Activated T-helper 2 cell treated with anti-CD3 and anti-CD28 coated beads, Interferon-gamma antibody, Interleukin-2, Interleukin-4, amounts not matched to agents 10 μg/mL and 5 μg/mL and 100 μg/mL, durations not matched to agents 14 hours and 24 hours and 36 hours (primary cell): Measurements from ENCODE around the gene ARHGAP8. TPM values are rescaled to one million over a fixed set of nuclear protein-coding genes. Genes with fewer than 3 reads are reported as not detected.
"Not testable (repeated sequence)": the region's sequence is repeated elsewhere in the genome, so short reads cannot be mapped to it uniquely, and the experiment has no call there.

Experiments
- DNase-seq: peaks from one replicate; pipeline ENCODE4 v3.0.0; 2021; ENCODE audit warnings: low spot score
- H3K27ac Mint-ChIP-seq: one replicate; pipeline ENCODE4 v1.8.0; 2021; ENCODE audit warnings: mixed read lengths
- H3K27me3 Mint-ChIP-seq: one replicate; pipeline ENCODE4 v1.8.0; 2021; ENCODE audit warnings: low read depth, mixed read lengths
- H3K36me3 Mint-ChIP-seq: one replicate; pipeline ENCODE4 v1.8.0; 2021; ENCODE audit warnings: low read depth, mixed read lengths
- H3K4me1 Mint-ChIP-seq: one replicate; pipeline ENCODE4 v1.8.0; 2021; ENCODE audit warnings: low read depth, mixed read lengths
- H3K4me3 Mint-ChIP-seq: one replicate; pipeline ENCODE4 v1.8.0; 2021; ENCODE audit warnings: low read depth, mild to moderate bottlenecking, moderate library complexity, mixed read lengths
- H3K9me3 Mint-ChIP-seq: one replicate; pipeline ENCODE4 v1.8.0; 2021; ENCODE audit warnings: mixed read lengths
- intact Hi-C: fragments of 100-400 bp; cut with micrococcal nuclease; formaldehyde crosslinking; loops from one replicate; pipeline ENCODE4 v1.15.1; 2023
- total RNA-seq: library from RNA; stranded (reverse); gene quantifications from 2 replicates; pipeline ENCODE4 v1.2.3, GENCODE V29; 2022

The ARHGAP8 gene
- total RNA-seq, 1 donor from 2014 or later: 0.30 TPM

DNA sequence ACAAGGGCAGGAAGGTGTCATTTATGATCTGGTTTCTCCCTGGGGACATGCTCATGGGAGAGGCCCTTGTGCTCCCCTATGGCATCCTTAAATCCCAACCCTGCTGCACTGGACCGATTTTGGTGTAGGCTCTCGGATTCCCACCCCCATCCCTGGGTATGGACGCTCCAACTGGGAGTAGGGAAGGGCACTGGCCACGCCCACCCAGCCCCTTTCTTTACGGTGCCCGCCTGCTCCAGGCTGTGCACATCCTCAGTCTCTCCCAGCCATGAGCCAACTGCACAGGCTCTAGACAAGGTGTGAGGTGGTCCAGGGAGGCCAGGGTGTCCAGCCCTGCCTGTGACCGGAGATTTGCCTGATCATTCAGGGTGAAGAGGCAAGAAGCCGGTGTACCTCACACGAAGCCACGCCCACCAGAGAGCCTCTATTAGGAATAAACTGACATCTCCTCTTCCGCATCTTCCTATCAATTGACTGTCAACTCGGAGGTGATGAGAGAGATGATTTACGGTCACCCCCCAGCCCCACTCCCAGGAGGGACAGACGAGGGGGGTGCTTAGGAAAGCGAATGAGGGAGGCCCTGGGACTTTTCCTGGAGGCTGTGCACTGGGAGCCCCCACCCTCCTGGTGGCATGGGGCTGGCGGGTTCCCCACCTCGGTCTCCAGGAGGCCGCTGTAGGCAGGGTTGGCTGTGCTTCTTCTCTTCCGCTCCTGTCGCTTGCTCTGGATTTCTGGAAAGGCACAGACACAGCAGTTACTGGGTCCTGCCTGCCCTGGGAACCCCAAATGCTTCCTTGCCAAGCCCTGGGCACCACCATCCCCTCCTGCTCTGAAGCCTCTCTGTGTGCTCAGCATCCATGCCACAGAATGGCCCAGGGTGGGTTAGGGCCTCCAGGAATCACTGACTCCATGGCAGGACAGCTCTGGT, 140.7 kb downstream of the ARHGAP8 start:
- H3K27ac Mint-ChIP-seq: no peak overlapping the region
- no peak for DNase-seq
- intact Hi-C loops: no loop called here

DNA sequence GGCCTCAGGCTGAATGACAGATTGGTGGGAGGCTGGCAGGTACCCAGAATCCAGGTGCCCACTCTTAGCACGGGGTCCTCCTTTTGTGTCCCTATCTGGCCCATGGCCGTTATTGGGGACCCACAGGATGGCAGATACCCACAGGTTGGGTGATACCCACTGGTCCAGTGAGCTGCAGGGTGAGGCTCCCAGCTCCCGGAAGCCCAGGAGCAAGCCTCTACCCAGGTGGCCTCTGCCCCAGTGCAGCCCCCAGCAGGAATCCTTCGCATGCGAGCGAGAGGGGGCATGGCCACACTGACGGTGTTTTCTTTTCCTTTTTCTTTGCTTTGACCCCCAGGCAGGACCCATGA, 141.3 kb downstream of the ARHGAP8 start:
- H3K27me3 Mint-ChIP-seq: no peaks in the 10 kb centered on the region
- H3K4me3 Mint-ChIP-seq: no peak overlapping the region
- H3K27ac Mint-ChIP-seq: no peak overlapping the region
- H3K36me3 Mint-ChIP-seq: no peaks in the 10 kb centered on the region
- H3K4me1 Mint-ChIP-seq: no peaks in the 10 kb centered on the region
- intact Hi-C loops: no loop called here
- no peaks in the 10 kb centered on the region for H3K9me3 Mint-ChIP-seq
- DNase-seq: no peak

More for the DNA sequence above, 140.7 kb downstream of the ARHGAP8 start:
- Mint-ChIP-seq H3K4me1 (no peaks in the 10 kb centered on the region), H3K4me3 (no peak overlapping the region), H3K36me3 (no peaks in the 10 kb centered on the region), H3K27me3 (no peaks in the 10 kb centered on the region), H3K9me3 (no peaks in the 10 kb centered on the region)

DNA sequence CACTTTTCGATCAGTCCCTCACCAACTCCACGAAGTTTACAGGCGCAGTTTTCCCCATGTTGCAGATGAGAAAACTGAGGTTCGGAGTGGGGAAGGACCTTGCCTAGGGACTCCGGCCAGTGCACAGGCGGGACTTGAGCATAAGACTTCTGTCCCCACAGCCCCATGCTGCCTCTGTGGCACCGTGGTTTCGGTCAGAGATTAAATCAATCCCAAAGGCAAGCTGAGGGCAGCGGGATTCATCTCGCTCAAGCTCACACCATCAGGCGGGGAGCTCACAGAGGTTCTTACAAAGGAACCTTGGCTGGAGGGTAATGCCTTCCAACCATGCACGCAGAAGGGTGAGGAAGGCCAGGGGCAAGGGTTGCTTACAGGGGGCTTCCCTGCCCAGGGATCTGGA, 141.9 kb downstream of the ARHGAP8 start:
- no peak for DNase-seq
- Mint-ChIP-seq H3K9me3 (no peaks in the 10 kb centered on the region), H3K4me1 (no peaks in the 10 kb centered on the region), H3K4me3 (no peak overlapping the region), H3K27ac (no peak overlapping the region), H3K27me3 (no peaks in the 10 kb centered on the region), H3K36me3 (no peaks in the 10 kb centered on the region)
- intact Hi-C loops: no loop called here

DNA sequence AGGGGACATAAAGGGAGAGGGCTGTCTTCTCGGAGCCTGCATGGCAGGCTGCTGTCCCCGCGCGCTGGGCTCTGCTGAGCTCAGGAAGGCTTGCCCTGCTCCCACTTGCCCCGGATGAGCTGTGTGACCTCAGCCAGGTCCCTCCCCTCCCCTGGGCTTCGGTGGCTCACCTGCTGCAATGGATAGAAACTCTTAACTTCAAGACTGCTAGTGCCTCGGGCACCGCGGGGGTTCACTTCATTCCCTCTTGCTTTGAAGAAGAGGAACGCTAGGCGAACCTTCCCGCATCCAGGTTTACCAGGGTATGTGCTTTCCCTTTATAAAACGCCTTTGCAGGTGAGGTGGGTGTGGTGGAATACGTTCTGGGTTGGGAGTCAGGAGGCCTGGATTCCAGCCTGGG, 142.4 kb downstream of the ARHGAP8 start:
- H3K9me3 Mint-ChIP-seq: peaks cover under 1% of the 10 kb centered on the region
- H3K27me3 Mint-ChIP-seq: no peaks in the 10 kb centered on the region
- no peak overlapping the region for H3K4me3 Mint-ChIP-seq
- H3K36me3 Mint-ChIP-seq: no peaks in the 10 kb centered on the region
- DNase-seq: no peak
- intact Hi-C loops: no loop called here
- H3K4me1 Mint-ChIP-seq: no peaks in the 10 kb centered on the region
- no peak overlapping the region for H3K27ac Mint-ChIP-seq

DNA sequence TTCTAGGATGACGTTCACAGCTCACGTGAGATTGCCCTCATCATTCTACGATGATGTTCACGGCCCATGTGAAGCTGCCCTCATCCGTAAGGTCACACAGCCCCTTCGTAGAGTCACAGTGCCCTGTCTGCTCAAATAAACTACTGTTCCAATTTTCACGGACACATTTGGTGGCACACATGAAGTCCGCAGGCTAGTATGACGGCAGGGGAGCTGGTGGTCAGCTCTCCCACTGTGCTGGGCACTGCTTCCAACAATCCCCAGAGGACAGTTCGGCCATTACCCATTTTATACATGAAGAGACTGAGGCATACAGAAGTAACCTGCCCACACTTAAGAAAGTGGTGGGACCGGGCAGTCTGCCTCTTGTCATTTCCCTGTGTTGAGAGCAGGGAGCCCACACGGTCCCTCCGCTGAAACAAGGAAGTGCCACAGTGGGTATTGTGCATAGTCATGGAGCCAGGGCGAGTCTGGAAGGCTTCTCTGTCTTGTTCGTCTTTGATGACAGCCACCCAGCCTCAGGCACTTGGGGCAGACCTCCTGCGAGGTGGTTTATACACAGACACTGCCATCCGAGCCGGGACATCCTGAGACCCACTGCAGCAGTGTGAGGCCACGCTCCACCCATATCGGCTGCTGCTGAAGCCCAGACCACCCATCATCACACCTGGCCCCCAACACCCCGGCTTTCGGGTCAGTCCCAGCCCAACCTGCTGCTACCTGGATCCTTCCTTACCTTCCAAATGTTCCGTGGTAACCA, 143.1 kb downstream of the ARHGAP8 start:
- intact Hi-C loops: no loop called here

DNA sequence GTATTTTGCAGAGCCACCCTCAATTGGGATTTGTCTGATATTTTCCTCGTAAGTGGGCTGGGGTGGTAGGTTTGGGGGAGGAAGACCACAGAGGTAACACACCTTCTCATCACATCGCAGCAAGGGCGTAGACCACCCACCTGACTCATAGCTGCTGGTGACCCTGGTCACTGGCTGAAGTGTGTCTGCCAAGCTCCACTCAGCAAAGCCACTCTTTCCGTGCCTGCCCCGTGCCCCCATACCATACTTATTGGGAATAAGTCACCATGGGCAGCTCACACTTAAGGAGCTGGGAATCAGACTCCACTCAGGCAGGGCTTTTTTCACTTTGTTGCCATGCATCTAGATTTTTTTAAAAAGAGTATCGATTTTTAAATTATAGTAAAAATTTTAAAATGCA, 145.9 kb downstream of the ARHGAP8 start:
- Mint-ChIP-seq H3K4me1 (no peaks in the 10 kb centered on the region), H3K4me3 (no peak overlapping the region), H3K9me3 (peaks cover 29% of the 10 kb centered on the region), H3K36me3 (no peaks in the 10 kb centered on the region), H3K27me3 (peaks cover 2% of the 10 kb centered on the region), H3K27ac (no peak overlapping the region)
- DNase-seq: no peak
- intact Hi-C loops: no loop called here

More for the DNA sequence above, 143.1 kb downstream of the ARHGAP8 start:
- DNase-seq: no peak
- H3K4me3 Mint-ChIP-seq: no peak overlapping the region
- no peaks in the 10 kb centered on the region for H3K4me1 Mint-ChIP-seq
- no peaks in the 10 kb centered on the region for H3K36me3 Mint-ChIP-seq
- H3K9me3 Mint-ChIP-seq: peaks cover 5% of the 10 kb centered on the region
- no peak overlapping the region for H3K27ac Mint-ChIP-seq
- no peaks in the 10 kb centered on the region for H3K27me3 Mint-ChIP-seq

DNA sequence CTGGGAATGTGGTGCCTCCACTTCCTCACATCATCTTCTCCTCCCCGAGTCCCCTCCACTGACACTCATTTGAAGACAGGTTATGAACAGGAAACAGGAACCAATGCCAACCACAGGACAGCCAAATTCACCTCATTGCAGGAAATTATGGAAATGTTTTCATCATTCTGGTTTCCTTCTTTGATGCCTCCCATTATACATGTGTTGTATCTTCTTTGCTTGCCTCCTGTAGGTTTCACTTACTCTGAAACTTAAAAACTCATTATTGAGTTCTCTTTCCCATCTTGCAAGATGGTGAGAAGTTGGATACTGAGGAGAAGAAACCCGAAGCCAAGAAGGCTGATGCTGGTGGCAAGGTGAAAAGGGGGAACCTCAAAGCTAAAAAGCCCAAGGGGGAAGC, 148.9 kb downstream of the ARHGAP8 start:
- Mint-ChIP-seq H3K4me1 (no peaks in the 10 kb centered on the region), H3K27ac (no peak overlapping the region), H3K9me3 (peaks cover 29% of the 10 kb centered on the region), H3K36me3 (no peaks in the 10 kb centered on the region), H3K27me3 (peaks cover 6% of the 10 kb centered on the region), H3K4me3 (no peak overlapping the region)
- intact Hi-C loops: no loop called here
- no peak for DNase-seq

DNA sequence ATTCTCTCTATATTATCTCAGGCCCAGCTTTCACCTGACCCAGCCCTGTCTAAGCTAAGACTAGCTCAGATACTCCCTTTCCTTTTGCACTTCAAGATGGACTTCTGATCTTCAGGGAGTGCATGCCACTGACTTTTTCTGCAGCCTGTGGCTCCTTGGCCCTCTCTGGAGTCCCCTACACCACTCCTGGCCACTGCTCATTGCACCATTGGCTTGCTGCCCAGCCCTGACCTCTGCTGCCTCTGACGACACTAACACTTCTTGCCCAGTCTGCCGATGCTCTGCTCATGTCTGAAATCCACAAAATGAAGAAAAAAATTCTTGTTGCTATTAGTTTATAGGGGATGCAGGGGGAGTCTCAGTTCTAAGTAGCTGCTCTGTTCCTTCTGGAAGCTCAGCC, 150.8 kb downstream of the ARHGAP8 start:
- H3K36me3 Mint-ChIP-seq, H3K27ac Mint-ChIP-seq, DNase-seq, H3K4me1 Mint-ChIP-seq, H3K27me3 Mint-ChIP-seq, intact Hi-C loops, H3K4me3 Mint-ChIP-seq: not testable (repeated sequence)
- H3K9me3 Mint-ChIP-seq: peaks cover 29% of the 10 kb centered on the region

DNA sequence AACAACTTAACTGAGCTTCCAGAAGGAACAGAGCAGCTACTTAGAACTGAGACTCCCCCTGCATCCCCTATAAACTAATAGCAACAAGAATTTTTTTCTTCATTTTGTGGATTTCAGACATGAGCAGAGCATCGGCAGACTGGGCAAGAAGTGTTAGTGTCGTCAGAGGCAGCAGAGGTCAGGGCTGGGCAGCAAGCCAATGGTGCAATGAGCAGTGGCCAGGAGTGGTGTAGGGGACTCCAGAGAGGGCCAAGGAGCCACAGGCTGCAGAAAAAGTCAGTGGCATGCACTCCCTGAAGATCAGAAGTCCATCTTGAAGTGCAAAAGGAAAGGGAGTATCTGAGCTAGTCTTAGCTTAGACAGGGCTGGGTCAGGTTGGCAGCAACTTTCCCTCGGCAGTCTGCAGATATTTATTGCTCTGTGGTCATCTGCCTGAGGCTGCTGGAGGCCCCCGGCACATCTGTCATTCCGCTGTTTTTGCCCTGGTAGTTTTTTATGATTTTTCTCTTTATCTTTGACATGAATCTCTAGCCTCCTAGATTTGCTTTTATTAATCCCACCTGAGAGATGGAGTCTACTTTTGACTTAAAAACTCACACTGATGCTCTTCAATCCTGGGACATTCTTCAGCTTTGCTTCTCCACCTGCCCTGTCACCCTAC, 152.2 kb downstream of the ARHGAP8 start:
- H3K4me3 Mint-ChIP-seq, DNase-seq, H3K27ac Mint-ChIP-seq, H3K4me1 Mint-ChIP-seq, H3K36me3 Mint-ChIP-seq, intact Hi-C loops, H3K27me3 Mint-ChIP-seq: not testable (repeated sequence)
- peaks cover 29% of the 10 kb centered on the region for H3K9me3 Mint-ChIP-seq

DNA sequence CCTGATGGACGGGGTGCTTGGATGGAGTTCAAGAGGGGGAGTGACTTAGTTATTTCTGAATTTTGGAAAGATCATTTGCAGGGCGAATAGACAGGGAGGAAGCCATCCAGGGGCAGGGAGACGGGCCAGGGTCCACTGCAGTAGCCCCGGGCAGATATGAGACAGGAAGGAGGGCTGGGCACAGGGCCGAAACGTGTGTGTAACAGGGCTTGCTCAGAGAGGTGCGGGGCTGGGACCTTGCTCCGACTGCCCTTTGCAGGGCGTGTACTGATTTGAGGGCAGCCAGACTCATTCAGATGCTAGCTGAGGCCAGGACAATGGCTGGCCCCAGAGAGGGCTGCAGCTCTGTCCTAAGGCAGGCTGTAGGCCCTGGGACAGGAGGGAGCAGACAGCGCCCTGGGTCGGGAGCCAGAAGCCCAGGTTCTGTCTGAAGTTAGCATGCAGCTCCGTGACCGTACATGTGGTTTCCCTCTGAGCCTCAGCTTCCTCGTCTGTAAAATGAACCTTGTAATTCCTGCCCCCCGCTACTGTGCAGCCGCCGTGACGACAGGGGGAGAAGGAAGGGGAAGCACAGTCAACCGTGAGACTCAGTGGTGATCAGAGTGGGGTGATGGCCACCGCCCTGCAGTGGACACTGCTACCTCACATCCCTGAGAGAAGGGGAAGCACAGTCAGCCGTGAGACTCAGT, 154.0 kb downstream of the ARHGAP8 start:
- no peak for DNase-seq
- H3K27me3 Mint-ChIP-seq: peaks cover 6% of the 10 kb centered on the region
- H3K4me3 Mint-ChIP-seq: no peak overlapping the region
- no peaks in the 10 kb centered on the region for H3K36me3 Mint-ChIP-seq
- peaks cover 14% of the 10 kb centered on the region for H3K9me3 Mint-ChIP-seq
- H3K27ac Mint-ChIP-seq: no peak overlapping the region
- intact Hi-C loops: no loop called here
- no peaks in the 10 kb centered on the region for H3K4me1 Mint-ChIP-seq

DNA sequence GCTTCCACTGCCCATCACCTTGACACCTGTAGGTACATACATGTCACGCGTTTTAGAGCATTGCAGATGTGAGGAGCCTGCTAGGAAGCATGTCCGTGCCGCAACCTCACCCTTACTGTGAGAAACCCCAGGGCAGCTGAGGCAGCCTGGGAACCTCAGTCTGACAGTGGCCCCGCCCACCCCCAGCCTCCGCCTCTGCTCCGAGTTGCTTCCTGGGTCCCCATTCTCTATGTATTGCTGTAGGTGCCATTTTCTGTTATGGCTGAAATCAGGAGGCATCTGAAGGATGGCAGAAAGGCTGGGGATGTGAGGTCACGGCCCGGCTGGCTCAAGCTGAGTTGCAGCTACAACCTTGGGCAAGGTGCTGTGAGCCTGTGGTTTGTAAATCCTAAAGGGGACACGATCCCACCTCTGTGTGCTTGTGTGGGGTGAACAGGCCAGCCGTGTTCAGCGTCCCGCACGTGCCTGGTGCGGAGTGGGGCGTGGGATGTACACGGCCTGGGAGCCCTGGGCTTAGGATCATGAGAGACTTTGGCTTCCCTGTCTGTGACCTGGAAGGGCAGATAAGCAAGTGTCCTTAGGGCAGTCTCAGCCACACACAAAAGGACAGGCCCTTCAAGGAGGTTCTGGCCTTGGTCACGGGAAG, 154.7 kb downstream of the ARHGAP8 start:
- intact Hi-C loops: no loop called here
- H3K9me3 Mint-ChIP-seq: peaks cover 9% of the 10 kb centered on the region
- no peak overlapping the region for H3K4me3 Mint-ChIP-seq
- no peaks in the 10 kb centered on the region for H3K4me1 Mint-ChIP-seq
- H3K27ac Mint-ChIP-seq: no peak overlapping the region
- peaks cover 6% of the 10 kb centered on the region for H3K27me3 Mint-ChIP-seq
- no peaks in the 10 kb centered on the region for H3K36me3 Mint-ChIP-seq
- no peak for DNase-seq
